SK-N-SH treated with all-trans-retinoic acid at 6 μM for 48 hours (cell line): ENCODE data around the gene COL19A1.

ENCODE experiments used
- CSDC2 ChIP-seq: fragments of 250-450 bp; sonication (Bioruptor Pico); IDR thresholded peaks from 2 replicates; pipeline ENCODE4 v1.5.0; 2020; ENCODE audit warnings: mild to moderate bottlenecking, moderate library complexity
- CSRNP3 ChIP-seq: fragments of 250-450 bp; sonication (Bioruptor Pico); IDR thresholded peaks from 2 replicates; pipeline ENCODE4 v1.5.1; 2021; ENCODE audit warnings: mild to moderate bottlenecking, moderate library complexity
- TOX ChIP-seq: fragments of 250-450 bp; sonication (Bioruptor Pico); IDR thresholded peaks from 2 replicates; pipeline ENCODE4 v1.8.0; 2021; ENCODE audit warnings: mild to moderate bottlenecking, moderate library complexity, borderline replicate concordance
- ZC3H10 ChIP-seq: fragments of 250-450 bp; sonication (Bioruptor Pico); IDR thresholded peaks from 2 replicates; pipeline ENCODE4 v1.5.1; 2021; ENCODE audit warnings: mild to moderate bottlenecking, moderate library complexity
- ZNF565 ChIP-seq: fragments of 450-650 bp; formaldehyde crosslinking; conservative IDR thresholded peaks from 2 replicates; pipeline ENCODE4 v1.5.0; 2020; ENCODE audit warnings: low read depth, mild to moderate bottlenecking, moderate library complexity

GRCh38 chr6:70151616-70152015 lies 285.3 kb downstream of the COL19A1 start:
- no peak for TF ChIP-seq CSRNP3 (CRISPR knock-in tag)
- TF ChIP-seq TOX (CRISPR knock-in tag): no peak
- TF ChIP-seq ZNF565: no peak
- TF ChIP-seq ZC3H10 (CRISPR knock-in tag): no peak
- TF ChIP-seq CSDC2 (CRISPR knock-in tag): no peak
